Esophagus muscularis mucosa (tissue), 4 donors: ENCODE data around the gene FTO.

Source experiments
- EP300 ChIP-seq: sonication (generic); formaldehyde crosslinking; IDR thresholded peaks from one replicate; pipeline ENCODE4 v1.6.1; 2017; ENCODE audit warnings: antibody characterized with exemption
- POLR2A ChIP-seq: fragments of 450-650 bp; IDR thresholded peaks from one replicate; pipeline ENCODE4 v1.6.1; 2017; ENCODE audit warnings: antibody characterized with exemption, moderate library complexity, mild to moderate bottlenecking, low read depth
- POLR2AphosphoS5 ChIP-seq, 2 donors: sonication (generic); formaldehyde crosslinking; IDR thresholded peaks; one replicate each; pipeline ENCODE4 v1.6.1; 2017; ENCODE audit warnings: antibody characterized with exemption in 2 of 2
- TF ChIP-seq, protein P1 (sequence below), 3 experiments: fragments of 200-600 bp in 2 of 3; fragments of 450-650 bp in 1 of 3; sonication (generic) in 2 of 3; IDR thresholded peaks; one replicate each; pipeline ENCODE4 v1.5.1; 2017 to 2019; ENCODE audit warnings: antibody characterized with exemption in 3 of 3, mild to moderate bottlenecking in 2 of 3, moderate library complexity in 1 of 3

- TF ChIP-seq, protein P1, sequence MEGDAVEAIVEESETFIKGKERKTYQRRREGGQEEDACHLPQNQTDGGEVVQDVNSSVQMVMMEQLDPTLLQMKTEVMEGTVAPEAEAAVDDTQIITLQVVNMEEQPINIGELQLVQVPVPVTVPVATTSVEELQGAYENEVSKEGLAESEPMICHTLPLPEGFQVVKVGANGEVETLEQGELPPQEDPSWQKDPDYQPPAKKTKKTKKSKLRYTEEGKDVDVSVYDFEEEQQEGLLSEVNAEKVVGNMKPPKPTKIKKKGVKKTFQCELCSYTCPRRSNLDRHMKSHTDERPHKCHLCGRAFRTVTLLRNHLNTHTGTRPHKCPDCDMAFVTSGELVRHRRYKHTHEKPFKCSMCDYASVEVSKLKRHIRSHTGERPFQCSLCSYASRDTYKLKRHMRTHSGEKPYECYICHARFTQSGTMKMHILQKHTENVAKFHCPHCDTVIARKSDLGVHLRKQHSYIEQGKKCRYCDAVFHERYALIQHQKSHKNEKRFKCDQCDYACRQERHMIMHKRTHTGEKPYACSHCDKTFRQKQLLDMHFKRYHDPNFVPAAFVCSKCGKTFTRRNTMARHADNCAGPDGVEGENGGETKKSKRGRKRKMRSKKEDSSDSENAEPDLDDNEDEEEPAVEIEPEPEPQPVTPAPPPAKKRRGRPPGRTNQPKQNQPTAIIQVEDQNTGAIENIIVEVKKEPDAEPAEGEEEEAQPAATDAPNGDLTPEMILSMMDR (IDR thresholded peaks at IDR 0.05), result no peak
- TF ChIP-seq POLR2A (no peak), EP300 (no peak), POLR2AphosphoS5 (IDR thresholded peaks at IDR 0.05) (no peak)
Observed at GRCh38 chr16:54177052-54177861, 473.3 kb downstream of the FTO start.
